Spleen (tissue), 7 donors: ENCODE measurements around the gene BRDT.

Experiments
- POLR2AphosphoS5 ChIP-seq, 3 donors: sonication (generic); formaldehyde crosslinking; IDR thresholded peaks; one replicate each; pipeline ENCODE4 v1.5.1; 2017; ENCODE audit warnings: antibody characterized with exemption in 3 of 3
- TF ChIP-seq, protein P1 (sequence below), 11 experiments: fragments of 200-600 bp in 7 of 11; fragments of 450-650 bp in 4 of 11; sonication (generic) in 4 of 11; IDR thresholded peaks in 8 of 11; conservative IDR thresholded peaks in 3 of 11; 1 replicate in 7 of 11; 2 replicates in 4 of 11; pipeline versions ENCODE4 v1.4.0 to v1.8.0; 2016 to 2021; ENCODE audit warnings: antibody characterized with exemption in 11 of 11, inconsistent platforms in 4 of 11, mild to moderate bottlenecking in 1 of 11
- donor health status: DM: no; HTN: no; CAD: no; lungs with moderate emphysema.
- donor health status: DM: no; HTN: no; CAD: no.
- donor health status: DM: no; HTN: no; CAD: no.

GRCh38 chr1:92026806-92027205 is 77.6 kb downstream of the BRDT start:
- TF ChIP-seq, protein P1, sequence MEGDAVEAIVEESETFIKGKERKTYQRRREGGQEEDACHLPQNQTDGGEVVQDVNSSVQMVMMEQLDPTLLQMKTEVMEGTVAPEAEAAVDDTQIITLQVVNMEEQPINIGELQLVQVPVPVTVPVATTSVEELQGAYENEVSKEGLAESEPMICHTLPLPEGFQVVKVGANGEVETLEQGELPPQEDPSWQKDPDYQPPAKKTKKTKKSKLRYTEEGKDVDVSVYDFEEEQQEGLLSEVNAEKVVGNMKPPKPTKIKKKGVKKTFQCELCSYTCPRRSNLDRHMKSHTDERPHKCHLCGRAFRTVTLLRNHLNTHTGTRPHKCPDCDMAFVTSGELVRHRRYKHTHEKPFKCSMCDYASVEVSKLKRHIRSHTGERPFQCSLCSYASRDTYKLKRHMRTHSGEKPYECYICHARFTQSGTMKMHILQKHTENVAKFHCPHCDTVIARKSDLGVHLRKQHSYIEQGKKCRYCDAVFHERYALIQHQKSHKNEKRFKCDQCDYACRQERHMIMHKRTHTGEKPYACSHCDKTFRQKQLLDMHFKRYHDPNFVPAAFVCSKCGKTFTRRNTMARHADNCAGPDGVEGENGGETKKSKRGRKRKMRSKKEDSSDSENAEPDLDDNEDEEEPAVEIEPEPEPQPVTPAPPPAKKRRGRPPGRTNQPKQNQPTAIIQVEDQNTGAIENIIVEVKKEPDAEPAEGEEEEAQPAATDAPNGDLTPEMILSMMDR (IDR thresholded peaks at IDR 0.05 in 8 of 11, conservative IDR thresholded peaks at IDR 0.05 in 3 of 11), result no peak
- TF ChIP-seq POLR2AphosphoS5 (IDR thresholded peaks at IDR 0.05), result no peak
